ENCODE measurements around the gene HRH2.

DNA sequence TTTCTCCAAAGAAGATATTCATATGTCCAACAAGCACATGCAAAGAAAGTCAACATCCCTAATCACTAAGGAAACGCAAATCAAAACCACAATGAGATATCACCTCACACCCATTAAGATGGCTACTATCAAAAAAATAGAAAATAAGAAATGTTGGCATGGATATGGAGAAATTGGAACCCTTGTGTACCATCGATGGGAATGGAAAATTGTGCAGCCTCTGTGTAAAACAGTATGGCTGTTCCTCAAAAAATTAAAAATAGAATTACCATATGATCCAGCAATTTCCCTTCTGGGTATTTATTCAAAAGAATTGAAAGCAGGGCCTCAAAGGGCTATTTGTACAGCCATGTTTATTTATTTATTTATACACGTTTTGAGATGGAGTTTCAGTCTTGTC lies 43.0 kb upstream of the HRH2 start:
- TF ChIP-seq, protein P1, sequence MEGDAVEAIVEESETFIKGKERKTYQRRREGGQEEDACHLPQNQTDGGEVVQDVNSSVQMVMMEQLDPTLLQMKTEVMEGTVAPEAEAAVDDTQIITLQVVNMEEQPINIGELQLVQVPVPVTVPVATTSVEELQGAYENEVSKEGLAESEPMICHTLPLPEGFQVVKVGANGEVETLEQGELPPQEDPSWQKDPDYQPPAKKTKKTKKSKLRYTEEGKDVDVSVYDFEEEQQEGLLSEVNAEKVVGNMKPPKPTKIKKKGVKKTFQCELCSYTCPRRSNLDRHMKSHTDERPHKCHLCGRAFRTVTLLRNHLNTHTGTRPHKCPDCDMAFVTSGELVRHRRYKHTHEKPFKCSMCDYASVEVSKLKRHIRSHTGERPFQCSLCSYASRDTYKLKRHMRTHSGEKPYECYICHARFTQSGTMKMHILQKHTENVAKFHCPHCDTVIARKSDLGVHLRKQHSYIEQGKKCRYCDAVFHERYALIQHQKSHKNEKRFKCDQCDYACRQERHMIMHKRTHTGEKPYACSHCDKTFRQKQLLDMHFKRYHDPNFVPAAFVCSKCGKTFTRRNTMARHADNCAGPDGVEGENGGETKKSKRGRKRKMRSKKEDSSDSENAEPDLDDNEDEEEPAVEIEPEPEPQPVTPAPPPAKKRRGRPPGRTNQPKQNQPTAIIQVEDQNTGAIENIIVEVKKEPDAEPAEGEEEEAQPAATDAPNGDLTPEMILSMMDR (IDR thresholded peaks at IDR 0.05), result no peak
- no peak for TF ChIP-seq POLR2A (IDR thresholded peaks at IDR 0.05)
